Gastroesophageal sphincter (tissue), 3 donors: ENCODE measurements around the gene DSCAML1.

ENCODE experiments used
- POLR2A ChIP-seq, 2 donors: fragments of 450-650 bp; IDR thresholded peaks; one replicate each; pipeline ENCODE4 v1.6.1; 2017; ENCODE audit warnings: antibody characterized with exemption in 2 of 2, mild to moderate bottlenecking in 2 of 2, moderate library complexity in 1 of 2
- POLR2AphosphoS5 ChIP-seq: sonication (generic); formaldehyde crosslinking; IDR thresholded peaks from one replicate; pipeline ENCODE4 v1.6.1; 2017; ENCODE audit warnings: antibody characterized with exemption
- TF ChIP-seq, protein P1 (sequence below), 4 experiments: fragments of 200-600 bp in 2 of 4; fragments of 450-650 bp in 2 of 4; sonication (generic) in 1 of 4; IDR thresholded peaks; one replicate each; pipeline ENCODE4 v1.5.1; 2017 to 2019; ENCODE audit warnings: antibody characterized with exemption in 4 of 4, mild to moderate bottlenecking in 2 of 4, moderate library complexity in 2 of 4

DNA sequence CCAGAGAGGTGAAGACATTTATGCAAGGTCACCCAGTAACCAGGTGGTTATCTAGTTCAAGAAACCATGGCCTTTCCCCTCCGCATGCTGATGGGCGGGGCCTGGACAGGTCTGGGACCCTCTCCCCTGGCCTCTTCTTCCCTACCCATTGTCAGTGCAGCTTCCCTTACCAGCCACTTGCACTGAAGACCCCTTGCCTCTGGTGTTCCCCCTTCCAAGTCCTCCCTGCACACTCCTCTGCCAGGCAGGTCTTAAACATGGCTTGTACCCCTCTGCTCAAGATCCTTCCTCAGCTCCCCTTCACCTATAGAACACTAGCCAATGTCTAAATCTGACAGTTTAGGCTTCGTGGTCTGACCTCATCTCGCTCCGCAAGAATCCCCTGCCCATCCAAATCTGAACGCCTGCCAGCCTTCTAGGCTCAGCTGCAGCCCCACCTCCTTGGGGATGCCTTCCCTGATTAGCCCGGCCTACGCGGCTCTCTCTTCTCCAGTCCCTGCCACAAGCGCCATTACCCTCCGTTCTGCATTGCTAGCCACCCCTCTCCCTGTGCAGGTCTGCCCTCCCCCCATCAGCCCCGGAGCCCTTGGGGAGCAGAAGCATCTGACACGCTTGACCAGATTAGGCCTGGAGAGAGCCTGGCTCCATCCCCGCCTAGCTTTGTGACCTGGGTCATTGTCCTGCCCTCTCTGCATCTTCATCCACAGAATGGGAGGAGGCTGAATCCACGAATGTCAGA, 213.8 kb downstream of the DSCAML1 start:
- TF ChIP-seq, protein P1, sequence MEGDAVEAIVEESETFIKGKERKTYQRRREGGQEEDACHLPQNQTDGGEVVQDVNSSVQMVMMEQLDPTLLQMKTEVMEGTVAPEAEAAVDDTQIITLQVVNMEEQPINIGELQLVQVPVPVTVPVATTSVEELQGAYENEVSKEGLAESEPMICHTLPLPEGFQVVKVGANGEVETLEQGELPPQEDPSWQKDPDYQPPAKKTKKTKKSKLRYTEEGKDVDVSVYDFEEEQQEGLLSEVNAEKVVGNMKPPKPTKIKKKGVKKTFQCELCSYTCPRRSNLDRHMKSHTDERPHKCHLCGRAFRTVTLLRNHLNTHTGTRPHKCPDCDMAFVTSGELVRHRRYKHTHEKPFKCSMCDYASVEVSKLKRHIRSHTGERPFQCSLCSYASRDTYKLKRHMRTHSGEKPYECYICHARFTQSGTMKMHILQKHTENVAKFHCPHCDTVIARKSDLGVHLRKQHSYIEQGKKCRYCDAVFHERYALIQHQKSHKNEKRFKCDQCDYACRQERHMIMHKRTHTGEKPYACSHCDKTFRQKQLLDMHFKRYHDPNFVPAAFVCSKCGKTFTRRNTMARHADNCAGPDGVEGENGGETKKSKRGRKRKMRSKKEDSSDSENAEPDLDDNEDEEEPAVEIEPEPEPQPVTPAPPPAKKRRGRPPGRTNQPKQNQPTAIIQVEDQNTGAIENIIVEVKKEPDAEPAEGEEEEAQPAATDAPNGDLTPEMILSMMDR (IDR thresholded peaks at IDR 0.05): no peak
- TF ChIP-seq POLR2A (IDR thresholded peaks at IDR 0.05): no peak
- no peak for TF ChIP-seq POLR2AphosphoS5
